Spleen (tissue), 11 donors: ENCODE measurements around the gene RNF227. TPM values are rescaled to one million over a fixed set of nuclear protein-coding genes. Genes with fewer than 3 reads are reported as not detected.

ENCODE experiments used
- DNase-seq: peaks from one replicate; pipeline ENCODE4 v3.0.0-alpha.2; 2020
- H3K27ac ChIP-seq, 8 donors: fragments of 200-600 bp; sonication (generic) in 7 of 8; 1 replicate in 4 of 8; 2 replicates in 4 of 8; pipeline versions ENCODE4 v1.5.0 to v1.8.0; 2016 to 2021; ENCODE audit warnings: inconsistent platforms in 4 of 8, mild to moderate bottlenecking in 4 of 8, moderate library complexity in 1 of 8
- H3K27me3 ChIP-seq, 7 donors: fragments of 200-600 bp; sonication (generic) in 6 of 7; replicated peaks in 1 of 7; 1 replicate in 4 of 7; 2 replicates in 3 of 7; pipeline versions ENCODE4 v1.5.0 to v1.8.0; 2016 to 2021; ENCODE audit warnings: inconsistent platforms in 3 of 7, mild to moderate bottlenecking in 1 of 7
- H3K36me3 ChIP-seq, 6 donors: fragments of 200-600 bp; sonication (generic) in 5 of 6; 1 replicate in 4 of 6; 2 replicates in 2 of 6; pipeline versions ENCODE4 v1.5.0 to v1.8.0; 2016 to 2021; ENCODE audit warnings: inconsistent platforms in 2 of 6
- H3K4me1 ChIP-seq, 6 donors: fragments of 200-600 bp; sonication (generic) in 5 of 6; 1 replicate in 3 of 6; 2 replicates in 3 of 6; pipeline versions ENCODE4 v1.5.0 to v1.8.0; 2016 to 2021; ENCODE audit warnings: inconsistent platforms in 3 of 6
- H3K4me3 ChIP-seq, 8 donors: fragments of 200-600 bp; sonication (generic) in 7 of 8; 1 replicate in 4 of 8; 2 replicates in 4 of 8; pipeline versions ENCODE4 v1.5.0 to v1.8.0; 2016 to 2021; ENCODE audit warnings: inconsistent platforms in 4 of 8, mild to moderate bottlenecking in 4 of 8, moderate library complexity in 2 of 8
- H3K9me3 ChIP-seq, 8 donors: fragments of 200-600 bp; sonication (generic) in 7 of 8; 1 replicate in 4 of 8; 2 replicates in 4 of 8; pipeline versions ENCODE4 v1.5.0 to v1.8.0; 2016 to 2021; ENCODE audit warnings: inconsistent platforms in 4 of 8
- CTCF ChIP-seq, 11 experiments: fragments of 200-600 bp in 7 of 11; fragments of 450-650 bp in 4 of 11; sonication (generic) in 4 of 11; IDR thresholded peaks in 8 of 11; conservative IDR thresholded peaks in 3 of 11; 1 replicate in 7 of 11; 2 replicates in 4 of 11; pipeline versions ENCODE4 v1.4.0 to v1.8.0; 2016 to 2021; ENCODE audit warnings: antibody characterized with exemption in 11 of 11, inconsistent platforms in 4 of 11, mild to moderate bottlenecking in 1 of 11
- POLR2A ChIP-seq, 3 donors: fragments of 450-650 bp; IDR thresholded peaks; one replicate each; pipeline ENCODE4 v1.5.1; 2017; ENCODE audit warnings: antibody characterized with exemption in 3 of 3, mild to moderate bottlenecking in 1 of 3
- POLR2AphosphoS5 ChIP-seq, 3 donors: sonication (generic); formaldehyde crosslinking; IDR thresholded peaks; one replicate each; pipeline ENCODE4 v1.5.1; 2017; ENCODE audit warnings: antibody characterized with exemption in 3 of 3
- WGBS, 5 donors: extraction: QIAGEN DNeasy Blood & Tissue Kit in 3 of 5; methylation state at CpG; one replicate each; pipeline versions ENCODE4 v1.1.5 to v1.1.7; 2013 to 2018; 5-methylcytosine and 5-hydroxymethylcytosine counted together
- intact Hi-C: fragments of 100-400 bp; cut with DNase I; formaldehyde crosslinking; loops from one replicate; pipeline ENCODE4 v1.15.0; 2023; ENCODE audit warnings: low total_unique reads
- polyA plus RNA-seq, 3 donors: library from polyadenylated mRNA; stranded (reverse); fragments of 200-250 nt; gene quantifications; one replicate each; pipeline ENCODE4 v1.2.1, GENCODE V29; 2013
- total RNA-seq, 7 donors: library from RNA; depleted of rRNA in 3 of 7; stranded (reverse); fragments of >200 nt in 3 of 7; fragmentation: NEBNext Ultra II Directional in 4 of 7; extraction: Animal tissue kit (Norgen Biotek cat#: 25700) in 4 of 7; gene quantifications; one replicate each; pipeline versions ENCODE4 v1.1.0 to v1.2.1, GENCODE V29; 2016 to 2021
- donor health status: healthy with polysubstance abuse.
- donor health status: DM: no; HTN: no; CAD: no; lungs with moderate emphysema.
- donor health status: DM: no; HTN: no; CAD: no.
- donor health status: Bipolar disorder and iron deficiency.
- donor health status: healthy.
- donor health status: DM: no; HTN: no; CAD: no.
- donor health status: DM: yes; HTN: yes; CAD: no.

RNF227 gene
- total and polyA plus RNA-seq, 10 donors, result 2.4 to 20.7 (median 3.6) TPM

- TF ChIP-seq POLR2AphosphoS5 (IDR thresholded peaks at IDR 0.05), result no peak
- TF ChIP-seq CTCF (IDR thresholded peaks at IDR 0.05 in 8 of 11, conservative IDR thresholded peaks at IDR 0.05 in 3 of 11), result no peak
- TF ChIP-seq POLR2A (IDR thresholded peaks at IDR 0.05), result no peak
- Histone ChIP-seq H3K9me3 (no peaks in the 10 kb centered on the region), H3K27ac (no peak overlapping the region), H3K36me3 (peaks cover 4 to 97% (median 91%) of the 10 kb centered on the region in 6 donors), H3K4me3 (no peak overlapping the region), H3K4me1 (no peaks in the 10 kb centered on the region), H3K27me3 (no peaks in the 10 kb centered on the region)
- intact Hi-C loops, result no loop called here
- WGBS, 5 donors, result 92 to 95% (median 94%) methylated on average over 9 of the region's 9 CpGs
- DNase-seq, result no peak
Observed at GRCh38 chr17:7944326-7944725, 28.2 kb upstream of the RNF227 start.

GRCh38 chr17:7943291-7943690 lies 27.2 kb upstream of the RNF227 start:
- H3K27me3 ChIP-seq, result no peaks in the 10 kb centered on the region
- peaks cover 4 to 97% (median 86%) of the 10 kb centered on the region in 6 donors for H3K36me3 ChIP-seq
- intact Hi-C loops, result no loop called here
- H3K4me1 ChIP-seq, result no peaks in the 10 kb centered on the region
- 88 to 98% (median 93%) methylated on average over 11 to 13 of the region's 13 CpGs for WGBS, 5 donors
- no peak overlapping the region for H3K4me3 ChIP-seq
- H3K9me3 ChIP-seq, result no peaks in the 10 kb centered on the region
- TF ChIP-seq POLR2A (IDR thresholded peaks at IDR 0.05) (no peak), POLR2AphosphoS5 (IDR thresholded peaks at IDR 0.05) (no peak), CTCF (IDR thresholded peaks at IDR 0.05 in 8 of 11, conservative IDR thresholded peaks at IDR 0.05 in 3 of 11) (no peak)
- DNase-seq, result no peak
- H3K27ac ChIP-seq, result no peak overlapping the region

- intact Hi-C loops, result no loop called here
- DNase-seq, result no peak
Observed at GRCh38 chr17:7940743-7941142, 24.7 kb upstream of the RNF227 start.

GRCh38 chr17:7940034-7940433 lies 23.9 kb upstream of the RNF227 start:
- Histone ChIP-seq H3K27ac (no peak overlapping the region), H3K9me3 (no peaks in the 10 kb centered on the region), H3K4me3 (no peak overlapping the region), H3K4me1 (no peaks in the 10 kb centered on the region), H3K36me3 (peaks cover 4 to 97% (median 71%) of the 10 kb centered on the region in 6 donors), H3K27me3 (no peaks in the 10 kb centered on the region)
- no peak for DNase-seq
- no peak for TF ChIP-seq POLR2A (IDR thresholded peaks at IDR 0.05)
- TF ChIP-seq CTCF (IDR thresholded peaks at IDR 0.05 in 8 of 11, conservative IDR thresholded peaks at IDR 0.05 in 3 of 11), result no peak
- no peak for TF ChIP-seq POLR2AphosphoS5 (IDR thresholded peaks at IDR 0.05)
- whole genome bisulfite sequencing, 5 donors, result 92 to 99% (median 95%) methylated on average over 4 of the region's 4 CpGs
- intact Hi-C loops, result no loop called here

More at GRCh38 chr17:7940743-7941142, 24.7 kb upstream of the RNF227 start:
- H3K27ac ChIP-seq, result no peak overlapping the region
- no peaks in the 10 kb centered on the region for H3K27me3 ChIP-seq
- TF ChIP-seq POLR2A (IDR thresholded peaks at IDR 0.05) (no peak), CTCF (IDR thresholded peaks at IDR 0.05 in 8 of 11, conservative IDR thresholded peaks at IDR 0.05 in 3 of 11) (no peak), POLR2AphosphoS5 (IDR thresholded peaks at IDR 0.05) (no peak)
- no peaks in the 10 kb centered on the region for H3K4me1 ChIP-seq
- H3K9me3 ChIP-seq, result no peaks in the 10 kb centered on the region
- H3K36me3 ChIP-seq, result peaks cover 4 to 97% (median 75%) of the 10 kb centered on the region in 6 donors
- 96 to 98% (median 97%) methylated on average over 6 of the region's 6 CpGs for WGBS, 5 donors
- H3K4me3 ChIP-seq, result no peak overlapping the region
